ENCODE measurements around the gene PAQR8. TPM values are rescaled to one million over a fixed set of nuclear protein-coding genes. Genes with fewer than 3 reads are reported as not detected.
A peak's percentile ranks its signal among the peaks of the same experiment; 100 is the strongest.

The PAQR8 gene
- total RNA-seq, 2 experiments from 2014 or later, result 5.5 to 6.2 TPM

GRCh38 chr6:52365866-52366540, 4.1 kb downstream of the PAQR8 start:
- intact Hi-C loops (cut with micrococcal nuclease; ENCODE audit: unreplicated experiment), result no loop called here
- H3K36me3 ChIP-seq (ENCODE audit: insufficient read depth, low read length), result no peaks in the 10 kb centered on the region
- BruUV-seq (replicated peaks), result TSS peak; percentile 7
- peaks cover 10% of the 10 kb centered on the region; the same call in 1 of the 2 replicates for H3K79me2 ChIP-seq (ENCODE audit: insufficient read depth, low read depth, low read length)
- no peak overlapping the region for H3K27ac ChIP-seq (ENCODE audit: low read depth, low read length, poor library complexity, severe bottlenecking)
- no peak overlapping the region for H2AFZ ChIP-seq (ENCODE audit: low read length)
- H3K4me3 ChIP-seq (ENCODE audit: low read depth, low read length, poor library complexity, severe bottlenecking), result no peak overlapping the region
- ChIA-PET POLR2A (interaction anchor here (0.7 to 2.0 kb wide), 7 partner anchors 9 to 80 kb away, joined by 3 to 5 read pairs (median 4); no protein-coding TSS in a partner anchor), CTCF (ENCODE audit: unreplicated experiment) (no interaction called here)
- H3K4me1 ChIP-seq (ENCODE audit: insufficient read depth, low read length, poor library complexity, severe bottlenecking), result peaks cover 17% of the 10 kb centered on the region
- TF ChIP-seq EZH2phosphoT487 (IDR thresholded peaks at IDR 0.05; ENCODE audit: borderline replicate concordance, low read depth, low read length), result no peak
- TF ChIP-seq CTCF (conservative IDR thresholded peaks at IDR 0.05; ENCODE audit: low read length), result no peak
- H4K20me1 ChIP-seq (ENCODE audit: insufficient read depth, low read length), result peaks cover 6% of the 10 kb centered on the region; the same call in 1 of the 2 replicates
- H3K9me3 ChIP-seq (ENCODE audit: low read length), result no peaks in the 10 kb centered on the region
- H3K4me2 ChIP-seq (ENCODE audit: low read length), result no peak overlapping the region
- DNase-seq (ENCODE audit: low spot score), result no peak
- no peaks in the 10 kb centered on the region for H3K9me2 ChIP-seq (ENCODE audit: insufficient read depth, low read length)

- H3K4me1 ChIP-seq (ENCODE audit: insufficient read depth, low read length, poor library complexity, severe bottlenecking), result peaks cover 9% of the 10 kb centered on the region
- H2AFZ ChIP-seq (ENCODE audit: low read length), result no peak overlapping the region
- H3K79me2 ChIP-seq (ENCODE audit: insufficient read depth, low read depth, low read length), result peaks cover 9% of the 10 kb centered on the region; the same call in 1 of the 2 replicates
- H3K36me3 ChIP-seq (ENCODE audit: insufficient read depth, low read length), result 0 out of 2 replicates have a peak, but pooled peaks cover 3% of the 10 kb centered on the region
- TF ChIP-seq EZH2phosphoT487 (IDR thresholded peaks at IDR 0.05; ENCODE audit: borderline replicate concordance, low read depth, low read length) (no peak), CTCF (conservative IDR thresholded peaks at IDR 0.05; ENCODE audit: low read length) (no peak)
- H3K4me3 ChIP-seq (ENCODE audit: low read depth, low read length, poor library complexity, severe bottlenecking), result no peak overlapping the region
- no peaks in the 10 kb centered on the region for H3K9me3 ChIP-seq (ENCODE audit: low read length)
- no peak for DNase-seq (ENCODE audit: low spot score)
- no peak overlapping the region for H3K27ac ChIP-seq (ENCODE audit: low read depth, low read length, poor library complexity, severe bottlenecking)
- no TSS peak for BruUV-seq (replicated peaks)
- H3K9me2 ChIP-seq (ENCODE audit: insufficient read depth, low read length), result no peaks in the 10 kb centered on the region
- no peak overlapping the region for H3K4me2 ChIP-seq (ENCODE audit: low read length)
- intact Hi-C loops (cut with micrococcal nuclease; ENCODE audit: unreplicated experiment), result no loop called here
- H4K20me1 ChIP-seq (ENCODE audit: insufficient read depth, low read length), result peaks cover 6% of the 10 kb centered on the region; the same call in 1 of the 2 replicates
- ChIA-PET CTCF (ENCODE audit: unreplicated experiment) (no interaction called here), POLR2A (interaction anchor here (1.0 kb wide), 2 partner anchors 67 to 79 kb away, joined by 3 read pairs; no protein-coding TSS in a partner anchor)
Measured at GRCh38 chr6:52368002-52368401, 6.1 kb downstream of the PAQR8 start.

- H3K9me2 ChIP-seq (ENCODE audit: insufficient read depth, low read length), result no peaks in the 10 kb centered on the region
- peaks cover 15% of the 10 kb centered on the region; the same call in 1 of the 2 replicates for H3K36me3 ChIP-seq (ENCODE audit: insufficient read depth, low read length)
- intact Hi-C loops (cut with micrococcal nuclease; ENCODE audit: unreplicated experiment), result no loop called here
- H3K79me2 ChIP-seq (ENCODE audit: insufficient read depth, low read depth, low read length), result no peaks in the 10 kb centered on the region
- H4K20me1 ChIP-seq (ENCODE audit: insufficient read depth, low read length), result no peaks in the 10 kb centered on the region; the same call in 1 of the 2 replicates
- no TSS peak for BruUV-seq (replicated peaks)
- no peak for DNase-seq (ENCODE audit: low spot score)
- H3K9me3 ChIP-seq (ENCODE audit: low read length), result peaks cover 4% of the 10 kb centered on the region; the same call in 1 of the 2 replicates
- no peak for TF ChIP-seq EZH2phosphoT487 (IDR thresholded peaks at IDR 0.05; ENCODE audit: borderline replicate concordance, low read depth, low read length)
- no peak for TF ChIP-seq CTCF (conservative IDR thresholded peaks at IDR 0.05; ENCODE audit: low read length)
- POLR2A ChIA-PET, result interaction anchor here (1.0 to 1.2 kb wide), 2 partner anchors 21 to 68 kb away, joined by 3 to 4 read pairs; no protein-coding TSS in a partner anchor
- H2AFZ ChIP-seq (ENCODE audit: low read length), result no peak overlapping the region
- no peaks in the 10 kb centered on the region for H3K4me1 ChIP-seq (ENCODE audit: insufficient read depth, low read length, poor library complexity, severe bottlenecking)
- CTCF ChIA-PET (ENCODE audit: unreplicated experiment), result no interaction called here
- no peak overlapping the region for H3K4me2 ChIP-seq (ENCODE audit: low read length)
- H3K27ac ChIP-seq (ENCODE audit: low read depth, low read length, poor library complexity, severe bottlenecking), result no peak overlapping the region
- H3K4me3 ChIP-seq (ENCODE audit: low read depth, low read length, poor library complexity, severe bottlenecking), result no peak overlapping the region
Measured at GRCh38 chr6:52369234-52369633, 7.3 kb downstream of the PAQR8 start.
